PC-9 (cell line): ENCODE measurements around the gene MICALL2. TPM values are rescaled to one million over a fixed set of nuclear protein-coding genes. Genes with fewer than 3 reads are reported as not detected.

Experiments used
- BruUV-seq: library from RNA; stranded (reverse); fragments of 400-500 nt; replicated peaks from 2 replicates; lab custom pipeline; 2021; lab: Mats Ljungman, UMichigan
- CTCF ChIA-PET: fragments of 300-600 bp; sonication (Branson Sonifier 250); formaldehyde crosslinking; loops from one replicate; lab custom pipeline; 2022; ENCODE audit warnings: antibody characterized with exemption; lab: Charles Lee
- POLR2A ChIA-PET: fragments of 300-600 bp; sonication (Branson Sonifier 250); formaldehyde crosslinking; loops from one replicate; lab custom pipeline; 2022; ENCODE audit warnings: antibody characterized with exemption; ENCODE audit not compliant: unreplicated experiment; lab: Charles Lee
- DNase-seq, 2 experiments: peaks; one replicate each; pipeline versions ENCODE4 v3.0.0 to v3.0.0-alpha.2; 2015 to 2022; ENCODE audit warnings: mixed read lengths in 1 of 2
- H2AFZ ChIP-seq: fragments of 200-600 bp; sonication (generic); 2 replicates; pipeline ENCODE4 v1.8.1; 2017; ENCODE audit warnings: antibody characterized with exemption
- H3F3A ChIP-seq: fragments of 200-600 bp; sonication (generic); 2 replicates; pipeline ENCODE4 v1.8.1; 2017; ENCODE audit warnings: antibody characterized with exemption, mild to moderate bottlenecking, low read depth; ENCODE audit not compliant: insufficient read depth
- H3K27ac ChIP-seq: fragments of 200-600 bp; sonication (generic); 2 replicates; pipeline ENCODE4 v1.6.1; 2016; ENCODE audit warnings: mixed run types
- H3K27me3 ChIP-seq: fragments of 200-600 bp; sonication (generic); 2 replicates; pipeline ENCODE4 v1.6.1; 2016; ENCODE audit warnings: low read depth, mixed run types; ENCODE audit not compliant: insufficient read depth
- H3K36me3 ChIP-seq: fragments of 200-600 bp; sonication (generic); 2 replicates; pipeline ENCODE4 v1.6.1; 2016; ENCODE audit warnings: low read depth, mixed run types
- H3K4me1 ChIP-seq: fragments of 200-600 bp; sonication (generic); replicated peaks from 2 replicates; pipeline ENCODE4 v1.6.1; 2016; ENCODE audit warnings: mixed run types; ENCODE audit not compliant: insufficient read depth
- H3K4me2 ChIP-seq: fragments of 200-600 bp; sonication (generic); 2 replicates; pipeline ENCODE4 v1.6.1; 2017; ENCODE audit warnings: mixed run types
- H3K4me3 ChIP-seq: fragments of 200-600 bp; sonication (generic); 2 replicates; pipeline ENCODE4 v1.6.1; 2016; ENCODE audit warnings: mixed run types
- H3K79me2 ChIP-seq: fragments of 200-600 bp; sonication (generic); 2 replicates; pipeline ENCODE4 v1.6.1; 2017; ENCODE audit warnings: low read depth, mixed run types
- H3K9me2 ChIP-seq: fragments of 200-600 bp; sonication (generic); 2 replicates; pipeline ENCODE4 v1.8.1; 2017; ENCODE audit warnings: mild to moderate bottlenecking; ENCODE audit not compliant: insufficient read depth
- H3K9me3 ChIP-seq: fragments of 200-600 bp; sonication (generic); 2 replicates; pipeline ENCODE4 v1.8.1; 2016; ENCODE audit warnings: low read depth; ENCODE audit not compliant: insufficient read depth
- H4K20me1 ChIP-seq: fragments of 200-600 bp; sonication (generic); 2 replicates; pipeline ENCODE4 v1.8.1; 2017; ENCODE audit not compliant: insufficient read depth
- EZH2 ChIP-seq: fragments of 200-600 bp; sonication (generic); IDR thresholded peaks from 2 replicates; pipeline ENCODE4 v1.8.0; 2017; ENCODE audit warnings: antibody characterized with exemption, low read depth
- intact Hi-C: fragments of 100-400 bp; cut with micrococcal nuclease; formaldehyde crosslinking; loops from one replicate; pipeline ENCODE4 v1.10.0; 2022; ENCODE audit not compliant: unreplicated experiment
- total RNA-seq: library from RNA; stranded (reverse); gene quantifications from 2 replicates; pipeline ENCODE4 v1.2.3, GENCODE V29; 2021
- TF ChIP-seq, protein P1 (sequence below): fragments of 200-600 bp; sonication (generic); conservative IDR thresholded peaks from 2 replicates; pipeline ENCODE4 v1.6.1; 2017; ENCODE audit warnings: mixed run types, antibody characterized with exemption, mild to moderate bottlenecking, moderate library complexity

The MICALL2 gene
- total RNA-seq, 1 experiment from 2014 or later: 104 TPM

DNA sequence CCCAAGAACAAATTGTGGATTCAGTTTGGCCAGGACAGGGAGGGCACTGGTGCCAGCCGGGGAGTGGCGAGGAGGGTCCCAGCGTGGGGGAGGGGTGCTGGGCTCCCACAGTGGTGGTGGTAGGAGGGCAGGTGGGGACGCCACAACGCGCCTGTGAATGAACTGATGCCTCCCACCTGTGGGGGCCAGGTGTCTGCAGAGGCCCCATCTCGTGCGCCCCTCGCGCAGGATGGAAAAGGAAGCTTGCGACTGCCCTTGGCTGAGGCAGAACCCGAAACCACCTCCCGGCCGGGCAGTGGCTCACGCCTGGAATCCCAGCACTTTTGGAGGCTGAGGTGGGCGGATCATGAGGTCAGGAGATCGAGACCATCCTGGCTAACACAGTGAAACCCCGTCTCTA lies 72.0 kb downstream of the MICALL2 start:
- intact Hi-C loops: no loop called here
- BruUV-seq: no TSS peak
- Histone ChIP-seq H4K20me1 (0 out of 2 replicates have a peak, but pooled peaks cover 2% of the 10 kb centered on the region), H3K27me3 (peaks cover 98% of the 10 kb centered on the region), H3K9me2 (no peaks in the 10 kb centered on the region), H3K9me3 (0 out of 2 replicates have a peak, but pooled peaks cover 4% of the 10 kb centered on the region), H2AFZ (no peak overlapping the region), H3K27ac (no peak overlapping the region), H3K4me2 (no peak overlapping the region), H3K36me3 (no peaks in the 10 kb centered on the region), H3K4me1 (no peaks in the 10 kb centered on the region), H3K4me3 (no peak overlapping the region), H3K79me2 (no peaks in the 10 kb centered on the region), H3F3A (no peaks in the 10 kb centered on the region)
- 0 out of 2 replicates have a peak, but pooled peaks have one; percentile 17 for TF ChIP-seq EZH2
- TF ChIP-seq, protein P1, sequence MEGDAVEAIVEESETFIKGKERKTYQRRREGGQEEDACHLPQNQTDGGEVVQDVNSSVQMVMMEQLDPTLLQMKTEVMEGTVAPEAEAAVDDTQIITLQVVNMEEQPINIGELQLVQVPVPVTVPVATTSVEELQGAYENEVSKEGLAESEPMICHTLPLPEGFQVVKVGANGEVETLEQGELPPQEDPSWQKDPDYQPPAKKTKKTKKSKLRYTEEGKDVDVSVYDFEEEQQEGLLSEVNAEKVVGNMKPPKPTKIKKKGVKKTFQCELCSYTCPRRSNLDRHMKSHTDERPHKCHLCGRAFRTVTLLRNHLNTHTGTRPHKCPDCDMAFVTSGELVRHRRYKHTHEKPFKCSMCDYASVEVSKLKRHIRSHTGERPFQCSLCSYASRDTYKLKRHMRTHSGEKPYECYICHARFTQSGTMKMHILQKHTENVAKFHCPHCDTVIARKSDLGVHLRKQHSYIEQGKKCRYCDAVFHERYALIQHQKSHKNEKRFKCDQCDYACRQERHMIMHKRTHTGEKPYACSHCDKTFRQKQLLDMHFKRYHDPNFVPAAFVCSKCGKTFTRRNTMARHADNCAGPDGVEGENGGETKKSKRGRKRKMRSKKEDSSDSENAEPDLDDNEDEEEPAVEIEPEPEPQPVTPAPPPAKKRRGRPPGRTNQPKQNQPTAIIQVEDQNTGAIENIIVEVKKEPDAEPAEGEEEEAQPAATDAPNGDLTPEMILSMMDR: no peak
- POLR2A ChIA-PET: no interaction called here
- CTCF ChIA-PET: no interaction called here
- DNase-seq: no peak

DNA sequence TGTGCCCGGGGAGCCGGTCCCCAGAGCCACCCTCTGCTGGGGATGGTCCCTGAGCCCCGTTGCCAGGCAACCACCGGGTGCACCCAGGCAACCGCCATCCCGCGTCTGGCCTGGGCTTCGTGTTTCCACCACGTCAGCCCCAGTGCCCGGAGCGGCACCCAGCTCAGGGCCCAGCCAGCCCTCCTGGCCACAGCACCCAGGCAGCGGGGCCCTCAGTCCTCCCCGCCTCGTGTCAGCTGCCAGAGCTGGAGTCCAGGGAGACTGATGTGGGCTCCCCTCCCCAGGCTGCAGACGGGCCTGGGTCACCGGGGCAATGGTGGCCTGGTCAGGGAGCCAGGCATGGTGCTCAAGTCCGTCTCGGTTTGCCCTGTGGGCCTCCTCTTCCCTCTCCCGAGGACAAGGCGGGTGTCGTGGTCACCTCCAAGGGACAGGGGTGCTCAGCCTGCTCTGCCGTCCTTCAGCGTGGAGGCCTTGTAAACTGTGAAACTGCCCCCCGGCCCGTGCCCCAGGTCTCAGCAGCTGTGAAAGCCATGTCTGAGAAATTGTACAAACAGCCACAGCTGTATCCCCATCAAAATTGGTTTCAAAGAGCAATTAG lies 72.5 kb downstream of the MICALL2 start:
- no TSS peak for BruUV-seq
- DNase-seq: no peak
- Histone ChIP-seq H3K4me2 (no peak overlapping the region), H3K27ac (no peak overlapping the region), H3K79me2 (no peaks in the 10 kb centered on the region), H4K20me1 (0 out of 2 replicates have a peak, but pooled peaks cover 2% of the 10 kb centered on the region), H3K27me3 (peaks cover 98% of the 10 kb centered on the region), H3F3A (no peaks in the 10 kb centered on the region), H2AFZ (no peak overlapping the region), H3K4me1 (no peaks in the 10 kb centered on the region), H3K36me3 (no peaks in the 10 kb centered on the region), H3K9me3 (0 out of 2 replicates have a peak, but pooled peaks cover 4% of the 10 kb centered on the region), H3K9me2 (no peaks in the 10 kb centered on the region), H3K4me3 (no peak overlapping the region)
- TF ChIP-seq EZH2: no peak
- TF ChIP-seq, protein P1: no peak
- POLR2A ChIA-PET: interaction anchor here (0.6 kb wide), 1 partner anchor 38 kb away, joined by 5 read pairs; no protein-coding TSS in a partner anchor
- CTCF ChIA-PET: no interaction called here
- intact Hi-C loops: no loop called here

DNA sequence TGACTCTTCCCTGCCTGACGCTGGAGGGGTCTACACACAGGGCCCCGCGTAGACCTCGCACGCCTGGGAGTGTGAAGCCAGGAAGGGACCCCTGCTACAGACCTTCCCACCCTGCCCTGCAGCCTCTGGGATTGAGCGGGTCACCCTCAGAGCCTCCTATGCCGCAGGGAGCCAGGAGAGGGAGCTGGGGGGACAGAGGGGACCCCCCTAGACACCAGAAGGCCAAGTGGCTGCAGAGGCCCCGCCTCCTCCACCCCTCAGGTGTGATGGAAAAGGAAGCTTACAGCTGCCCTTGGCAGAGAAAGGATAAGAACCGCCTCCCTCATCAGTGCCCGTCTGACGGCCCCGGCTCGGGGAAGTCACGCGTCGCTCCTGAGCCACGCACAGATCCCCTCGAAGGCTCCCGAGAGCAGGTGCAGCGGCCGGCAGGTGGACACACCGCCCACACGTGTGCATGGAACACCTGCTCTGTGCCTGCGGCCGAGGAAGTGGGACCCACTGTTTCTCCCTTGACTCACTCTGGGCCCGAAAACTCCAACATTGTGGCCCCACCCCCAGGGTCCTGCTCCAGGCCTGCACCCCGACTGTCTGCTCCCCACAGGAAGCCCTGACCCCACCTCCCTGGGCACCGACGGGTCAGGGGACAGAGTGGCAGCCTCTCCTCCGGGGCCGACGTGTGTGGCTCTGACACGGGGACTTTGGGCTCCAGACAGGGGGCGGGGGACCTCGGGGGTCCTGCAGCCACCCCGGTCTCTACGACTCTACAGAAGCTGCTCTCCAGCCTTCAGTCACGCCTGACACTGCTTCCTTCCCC lies 73.3 kb downstream of the MICALL2 start:
- Histone ChIP-seq H3K36me3 (no peaks in the 10 kb centered on the region), H4K20me1 (0 out of 2 replicates have a peak, but pooled peaks cover 2% of the 10 kb centered on the region), H3K4me3 (no peak overlapping the region), H3K27ac (no peak overlapping the region), H3K27me3 (peaks cover 97% of the 10 kb centered on the region), H3F3A (no peaks in the 10 kb centered on the region), H2AFZ (no peak overlapping the region), H3K9me2 (no peaks in the 10 kb centered on the region), H3K9me3 (no peaks in the 10 kb centered on the region), H3K4me2 (no peak overlapping the region), H3K4me1 (no peaks in the 10 kb centered on the region), H3K79me2 (no peaks in the 10 kb centered on the region)
- DNase-seq: no peak
- TF ChIP-seq, protein P1: no peak
- TF ChIP-seq EZH2: no peak
- ChIA-PET POLR2A (interaction anchor here (0.6 kb wide), 1 partner anchor 38 kb away, joined by 5 read pairs; no protein-coding TSS in a partner anchor), CTCF (interaction anchor here (0.6 kb wide), 1 partner anchor 110 kb away, joined by 3 read pairs; no protein-coding TSS in a partner anchor)
- BruUV-seq: no TSS peak
- intact Hi-C loops: no loop called here
